HG03097 (cell line): ENCODE data around the gene GLIS1.

Experiments used
- ATAC-seq: cut with Tn5 transposase; IDR thresholded peaks from one replicate; pipeline ENCODE4 v1.9.1; 2021; ENCODE audit not compliant: unreplicated experiment, low FRiP score

The GLIS1 gene

GRCh38 chr1:53458634-53459033 is 280.3 kb downstream of the GLIS1 start:
- ATAC-seq, result no peak
